Activated CD4-positive, alpha-beta T cell treated with anti-CD3 and anti-CD28 coated beads, Interleukin-2, amount 50 U/mL, for 24 hours (primary cell): Measurements from ENCODE around the gene PON1.

Experiments used
- DNase-seq, 2 donors: peaks; one replicate each; pipeline ENCODE4 v3.0.0-alpha.2; 2020; ENCODE audit warnings: low read depth in 1 of 2, low spot score in 1 of 2

The PON1 gene

DNA sequence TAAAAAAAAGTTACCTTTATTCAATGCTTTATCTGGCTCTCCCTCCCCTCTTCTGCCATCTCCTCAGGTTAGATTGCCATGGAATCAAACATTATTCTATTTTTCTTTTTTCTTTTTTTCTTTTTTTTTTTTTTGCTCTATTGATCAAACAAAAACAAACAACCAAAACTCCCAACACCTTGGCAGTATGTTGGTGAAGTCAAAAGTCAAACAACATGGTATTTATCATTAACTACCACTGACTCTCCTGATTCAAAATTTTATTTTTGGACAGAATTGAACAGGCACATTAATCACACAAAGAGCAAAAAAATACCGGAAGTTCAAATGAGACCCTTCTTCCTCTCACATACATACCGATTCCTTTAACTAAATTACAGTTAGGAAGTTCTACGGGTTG lies 6.4 kb downstream of the PON1 start:
- no peak for DNase-seq

DNA sequence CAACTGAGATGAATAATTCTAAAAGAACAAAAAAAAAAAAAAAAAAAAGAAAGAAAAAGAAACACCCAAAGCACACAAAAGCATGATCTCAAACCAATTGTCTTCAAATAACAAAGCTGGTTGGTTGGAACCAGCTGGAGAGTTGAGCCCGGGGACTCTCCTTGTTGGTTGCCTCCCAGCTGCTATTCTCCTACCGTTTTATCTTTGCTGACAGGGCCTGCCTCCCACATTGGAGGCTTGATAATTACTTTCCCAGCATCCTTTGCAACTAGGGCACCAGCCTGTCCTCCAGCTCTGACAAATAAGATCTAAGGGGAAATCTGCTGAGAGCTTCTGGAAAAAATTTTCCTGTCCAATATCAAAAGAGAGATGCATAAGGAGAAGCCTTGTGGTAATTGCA lies 6.8 kb downstream of the PON1 start:
- DNase-seq = no peak

DNA sequence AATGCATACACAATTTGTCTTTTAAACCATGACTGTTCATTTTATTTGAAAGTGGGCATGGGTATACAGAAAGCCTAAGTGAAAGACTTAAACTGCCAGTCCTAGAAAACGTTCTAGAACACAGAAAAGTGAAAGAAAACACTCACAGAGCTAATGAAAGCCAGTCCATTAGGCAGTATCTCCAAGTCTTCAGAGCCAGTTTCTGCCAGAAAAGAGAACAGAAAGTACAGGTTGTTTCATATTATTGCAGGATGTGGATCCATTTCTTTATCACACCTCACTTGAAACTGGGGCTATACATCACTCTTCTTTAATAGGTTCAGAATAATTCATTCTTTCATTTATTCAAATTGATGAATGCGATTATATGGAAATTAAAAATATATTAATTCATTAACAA lies 7.7 kb downstream of the PON1 start:
- no peak for DNase-seq

DNA sequence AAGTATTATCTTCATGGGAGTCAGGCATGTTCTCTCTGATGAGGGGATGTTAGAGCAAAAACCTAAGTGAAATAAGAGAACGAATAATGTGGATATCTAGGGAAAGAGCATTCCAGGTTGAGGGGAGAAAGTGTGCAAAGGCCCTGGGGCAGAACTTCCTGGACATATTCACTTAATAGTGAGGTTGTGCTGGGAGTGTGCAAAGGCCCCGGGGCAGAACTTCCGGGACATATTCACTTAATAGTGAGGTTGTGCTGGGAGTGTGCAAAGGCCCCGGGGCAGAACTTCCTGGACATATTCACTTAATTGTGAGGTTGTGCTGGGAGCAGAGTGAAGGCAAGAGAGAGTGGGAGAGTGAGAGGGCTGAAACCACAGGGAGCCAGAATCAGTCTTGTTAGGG lies 11.8 kb downstream of the PON1 start:
- DNase-seq = no peak

DNA sequence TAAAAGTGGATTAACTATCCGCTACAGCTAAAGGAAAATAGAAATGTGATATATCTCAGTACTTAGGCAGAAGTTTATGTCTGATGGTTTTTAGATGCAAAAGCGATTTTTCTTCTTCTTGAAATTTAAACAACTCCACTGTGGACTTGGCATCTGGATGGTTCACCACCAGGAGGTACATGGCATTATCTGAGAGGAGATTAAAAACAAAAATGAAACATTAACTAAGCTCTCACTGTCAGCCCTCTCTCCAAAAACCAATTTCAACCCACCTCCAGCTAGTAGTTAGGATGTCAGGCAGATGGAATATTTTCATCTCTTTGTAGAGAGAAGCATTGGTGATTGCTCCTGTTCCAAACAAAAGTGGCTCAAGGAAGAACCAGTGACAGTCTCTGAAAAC lies 12.9 kb downstream of the PON1 start:
- no peak for DNase-seq

DNA sequence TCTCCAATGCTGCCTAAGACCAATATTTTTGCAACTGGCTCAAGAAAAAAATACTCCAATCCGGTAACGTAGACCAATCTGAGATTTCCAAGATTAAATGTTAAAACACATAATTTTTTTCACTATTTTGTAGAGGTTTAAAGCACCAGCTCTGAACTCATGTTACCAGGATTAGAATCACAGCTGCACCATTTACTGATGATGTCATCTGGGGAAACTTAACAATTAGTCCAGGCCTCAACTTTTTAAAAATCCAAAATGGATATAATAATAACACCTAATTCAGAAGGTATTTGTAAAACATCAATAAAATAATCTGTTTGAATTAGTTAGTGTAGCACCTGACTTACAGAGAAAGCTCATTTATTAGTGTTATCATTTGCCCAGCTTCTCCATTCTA lies 14.4 kb downstream of the PON1 start:
- DNase-seq = no peak

DNA sequence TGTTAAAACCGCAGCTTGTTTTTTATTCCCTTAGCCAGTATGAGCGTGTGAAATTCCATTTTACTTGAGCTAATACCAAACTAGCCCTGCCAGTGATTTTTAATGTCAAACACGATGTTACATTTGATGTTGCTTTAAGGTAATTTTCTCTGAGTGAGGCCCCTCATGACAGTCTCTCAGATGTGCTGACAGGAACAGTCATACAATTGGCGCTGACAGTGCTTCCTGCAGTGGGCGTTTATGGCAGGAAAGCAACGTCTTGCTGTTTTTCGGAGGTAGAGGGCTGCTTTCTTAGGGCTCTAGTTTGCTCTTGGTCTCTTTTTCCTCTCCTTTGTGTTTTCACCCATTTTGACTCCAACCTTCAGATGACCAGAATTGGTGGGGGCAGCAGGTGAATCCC lies 19.3 kb downstream of the PON1 start:
- DNase-seq = no peak

DNA sequence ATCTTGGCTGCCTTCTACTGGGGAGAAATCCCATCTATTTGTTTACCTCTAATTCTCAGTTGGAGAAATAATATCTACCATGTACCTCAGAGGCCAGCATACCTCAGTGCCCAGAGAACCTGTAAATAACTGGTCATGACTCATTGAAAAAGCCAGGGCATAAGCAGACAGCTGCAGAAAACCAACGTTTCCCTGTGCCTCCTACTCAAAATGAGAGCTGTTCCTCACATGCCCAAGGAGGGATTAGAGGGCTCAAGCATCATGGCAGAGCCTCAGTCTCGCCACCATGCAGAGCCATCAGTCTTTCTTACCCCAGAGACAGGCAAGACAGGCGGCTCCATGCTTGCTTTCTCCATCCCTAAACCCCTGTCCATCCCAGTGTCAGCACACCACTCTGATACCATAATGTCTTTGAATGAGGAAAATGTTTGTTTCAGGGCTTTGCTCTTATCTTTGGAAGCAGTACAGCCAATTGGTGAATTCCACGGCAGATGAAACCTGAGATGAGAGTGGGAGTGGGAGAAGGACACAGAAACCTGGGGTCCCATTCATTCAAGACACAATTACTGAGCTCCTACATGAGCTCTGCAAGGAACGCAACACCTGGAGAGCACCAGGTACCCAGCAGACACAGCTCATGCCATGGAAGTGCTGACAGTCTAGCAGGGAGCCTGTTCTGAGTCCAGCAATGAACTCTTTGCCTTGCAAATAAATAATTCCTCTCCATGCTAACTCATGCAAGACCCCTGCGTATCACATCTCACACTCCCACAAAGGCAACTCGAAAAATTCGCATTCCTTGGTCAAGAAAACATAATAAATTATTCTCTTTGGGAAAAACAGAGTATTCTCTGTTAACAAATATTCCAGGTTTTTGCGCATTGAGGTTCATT lies 21.1 kb downstream of the PON1 start:
- DNase-seq = no peak

DNA sequence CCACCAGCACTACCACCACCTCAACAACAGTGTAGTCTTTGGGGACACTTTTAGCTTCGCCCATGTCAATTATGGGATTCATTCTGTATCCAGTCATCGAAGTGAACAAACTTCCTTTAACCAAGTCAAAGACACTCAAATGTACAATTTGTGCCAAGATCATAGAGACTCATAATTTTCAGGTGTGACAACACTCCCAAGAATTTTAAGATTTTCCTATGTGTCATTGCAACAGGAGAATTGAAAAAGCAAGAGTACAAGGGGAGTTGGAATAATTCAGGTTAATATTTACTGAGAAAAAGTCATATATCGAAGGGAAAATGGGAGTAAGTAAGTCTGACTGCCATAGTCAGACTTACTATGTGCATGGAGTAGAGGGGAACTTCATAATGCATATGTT lies 26.2 kb downstream of the PON1 start:
- DNase-seq = no peak

DNA sequence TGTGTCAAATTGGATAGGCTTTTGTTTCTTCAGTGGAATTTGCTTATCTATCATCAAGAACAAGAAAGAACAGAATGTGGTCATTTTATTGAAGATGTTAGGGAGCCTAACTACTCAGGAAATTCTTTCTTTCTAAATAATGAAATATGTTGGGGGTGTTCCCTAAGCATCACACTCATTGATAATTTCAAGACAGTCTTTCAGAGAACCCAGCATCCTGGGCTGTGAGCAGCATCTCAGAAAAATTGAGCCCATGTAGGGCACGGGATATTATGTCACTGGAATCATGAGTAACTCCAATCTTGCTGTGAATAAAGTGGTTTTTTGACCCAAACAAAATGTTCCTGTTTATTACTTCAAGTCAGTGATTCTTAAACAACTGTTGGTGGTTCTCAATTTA lies 27.3 kb downstream of the PON1 start:
- DNase-seq = no peak

DNA sequence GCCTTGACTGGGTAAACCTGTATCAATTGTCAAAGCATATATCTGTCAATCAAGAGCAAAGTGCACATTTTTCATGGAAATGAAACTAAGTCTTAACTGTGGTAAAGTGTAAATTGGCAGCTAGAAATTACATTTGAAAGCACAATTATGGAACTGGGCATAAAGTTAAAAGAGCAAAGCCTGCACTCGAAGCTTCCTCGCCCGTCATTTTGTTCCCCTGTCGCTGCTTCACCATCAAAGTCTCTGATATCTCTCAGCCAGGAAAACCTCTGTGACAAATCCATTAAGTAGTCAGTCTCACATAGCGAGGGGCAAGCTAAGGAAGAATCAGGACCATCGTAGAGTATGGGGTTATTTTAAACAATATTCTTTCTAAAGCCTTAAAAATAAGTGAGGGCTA lies 27.9 kb downstream of the PON1 start:
- no peak for DNase-seq

DNA sequence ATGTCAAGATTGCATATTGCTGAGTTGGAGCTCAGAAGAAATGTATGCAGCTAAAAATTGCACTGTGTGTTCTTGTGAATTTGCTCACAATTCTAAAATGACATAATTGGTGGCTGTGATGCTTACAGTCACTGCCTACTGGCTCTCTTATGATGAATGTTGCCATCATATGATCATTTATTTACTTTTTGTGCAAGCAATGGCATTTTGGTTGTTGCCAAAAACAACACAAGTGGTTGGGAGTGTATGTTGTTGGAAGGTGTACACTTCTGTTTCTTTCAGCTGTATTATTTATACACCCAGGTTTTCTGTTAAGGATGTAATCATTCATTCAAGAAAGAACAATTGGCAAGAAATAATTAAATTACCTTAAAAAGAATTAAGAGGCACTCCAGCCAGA lies 28.9 kb downstream of the PON1 start:
- no peak for DNase-seq

DNA sequence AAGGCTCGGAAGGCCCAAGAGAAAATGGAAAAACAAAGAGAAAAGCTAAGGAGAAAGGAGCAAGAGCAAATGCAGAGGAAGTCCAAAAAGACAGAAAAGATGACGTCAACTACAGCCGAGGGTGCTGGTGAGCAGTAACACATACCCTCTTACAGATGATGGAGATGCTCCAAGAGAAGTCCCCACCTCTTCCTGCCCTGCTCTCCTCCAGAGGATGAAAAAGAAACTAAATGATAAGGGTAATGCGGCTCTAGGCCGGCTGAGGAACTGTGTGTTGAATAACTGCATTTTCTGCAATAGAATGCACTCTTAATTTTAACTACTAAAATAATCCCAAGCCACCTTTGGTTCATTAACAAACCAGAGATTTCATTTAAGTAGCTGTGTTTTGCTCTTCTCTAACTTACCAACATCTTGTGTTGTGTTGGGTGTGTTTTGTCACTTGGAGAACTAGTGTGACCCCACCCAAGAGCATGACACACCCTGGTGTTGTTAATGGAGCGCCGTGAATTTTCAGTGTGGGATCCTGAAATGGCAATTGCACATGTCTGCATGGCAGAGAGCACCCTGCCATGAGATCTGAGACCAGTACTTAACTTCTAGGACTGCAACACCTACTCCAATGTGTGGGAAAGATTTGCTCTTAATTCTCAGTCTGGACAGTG lies 34.0 kb downstream of the PON1 start:
- no peak for DNase-seq

DNA sequence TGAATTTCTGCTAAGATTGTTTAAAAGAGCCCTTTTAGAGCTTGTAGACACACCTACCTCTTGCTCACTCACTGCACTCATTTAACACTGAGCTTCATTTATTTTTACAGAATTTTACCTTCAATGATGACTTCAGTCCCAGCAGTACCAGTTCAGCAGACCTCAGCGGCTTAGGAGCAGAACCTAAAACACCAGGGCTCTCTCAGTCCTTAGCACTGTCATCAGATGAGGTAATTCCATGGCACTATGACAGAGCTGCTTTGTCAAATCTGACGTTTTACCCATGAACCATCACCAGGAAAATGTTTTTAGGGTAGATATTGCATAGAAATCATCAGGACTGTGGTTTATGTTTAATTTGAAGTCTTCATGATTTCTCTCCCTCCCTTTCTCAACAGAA lies 38.2 kb downstream of the PON1 start:
- DNase-seq = no peak

DNA sequence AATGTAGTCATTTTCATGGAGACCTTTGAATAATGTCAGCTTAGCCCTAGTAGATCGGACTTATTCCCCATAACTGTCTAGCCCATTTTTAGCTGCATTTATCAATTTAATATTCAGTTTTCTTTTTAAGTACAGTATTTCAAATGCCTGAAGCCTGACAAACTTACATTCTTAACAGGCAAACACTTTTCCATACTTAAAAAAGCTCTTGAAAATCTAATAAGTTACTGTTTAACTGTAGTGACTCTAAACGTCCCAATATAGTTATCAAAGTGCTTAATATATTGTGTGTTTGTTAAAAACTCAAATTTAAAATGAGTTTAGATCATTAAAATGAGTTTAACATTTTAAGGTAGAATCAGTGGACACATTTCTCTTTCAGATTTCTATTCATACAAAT lies 44.9 kb downstream of the PON1 start:
- no peak for DNase-seq

DNA sequence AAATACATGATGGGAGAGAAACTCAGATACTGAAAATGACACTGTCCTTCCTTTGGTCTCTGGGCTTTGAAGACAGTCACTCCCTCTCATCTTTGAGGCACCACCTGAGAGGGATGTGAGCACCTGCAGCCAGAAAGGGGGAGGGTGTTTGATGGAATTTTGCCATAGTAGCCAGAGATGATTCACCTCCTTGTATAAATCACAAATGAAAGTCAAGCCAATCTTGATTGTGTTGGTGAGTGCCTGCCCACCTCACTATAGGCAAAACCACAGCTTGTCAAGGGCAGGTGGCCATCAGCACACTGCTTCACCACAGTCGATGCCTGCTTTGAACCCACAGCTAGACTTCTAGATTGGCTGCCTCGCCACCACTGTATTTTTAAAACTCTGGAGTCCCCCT lies 48.2 kb downstream of the PON1 start:
- DNase-seq = no peak

DNA sequence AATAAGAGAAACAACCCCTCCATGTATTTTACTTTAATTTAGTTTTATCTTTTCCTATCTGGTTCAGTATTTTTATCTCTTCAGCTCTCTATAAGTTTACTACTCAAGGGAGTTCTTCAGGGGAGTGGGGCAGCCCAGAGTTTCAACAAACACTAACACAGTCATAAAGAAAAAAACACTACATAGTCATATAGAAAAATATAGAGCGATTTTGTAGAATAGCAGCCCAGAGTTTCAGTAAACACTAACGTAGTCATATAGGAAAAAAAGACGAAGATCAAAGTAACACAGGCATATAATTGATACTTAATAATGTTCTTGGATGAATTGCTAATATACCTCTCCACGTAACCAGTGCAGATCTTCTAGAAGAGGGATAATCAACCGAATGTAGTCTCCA lies 54.7 kb downstream of the PON1 start:
- no peak for DNase-seq

DNA sequence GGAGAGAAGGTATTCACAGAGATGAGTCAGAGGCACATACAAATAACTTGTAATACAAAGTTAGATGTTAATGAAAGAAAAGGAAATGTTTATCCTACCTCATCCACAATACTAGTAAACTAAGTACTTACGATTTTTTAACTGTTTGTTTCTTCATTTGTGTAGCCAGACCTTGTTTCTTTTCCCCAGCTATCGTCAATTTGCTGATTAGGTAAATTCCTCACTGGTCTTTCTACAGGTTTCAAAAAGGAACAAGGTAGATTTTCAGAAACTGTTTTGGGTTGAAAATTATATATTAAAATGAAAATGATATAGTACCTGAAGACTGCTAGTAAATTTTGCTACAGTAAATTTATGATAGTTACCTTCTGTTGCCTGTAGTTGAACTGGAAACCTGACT lies 56.6 kb downstream of the PON1 start:
- DNase-seq = no peak

DNA sequence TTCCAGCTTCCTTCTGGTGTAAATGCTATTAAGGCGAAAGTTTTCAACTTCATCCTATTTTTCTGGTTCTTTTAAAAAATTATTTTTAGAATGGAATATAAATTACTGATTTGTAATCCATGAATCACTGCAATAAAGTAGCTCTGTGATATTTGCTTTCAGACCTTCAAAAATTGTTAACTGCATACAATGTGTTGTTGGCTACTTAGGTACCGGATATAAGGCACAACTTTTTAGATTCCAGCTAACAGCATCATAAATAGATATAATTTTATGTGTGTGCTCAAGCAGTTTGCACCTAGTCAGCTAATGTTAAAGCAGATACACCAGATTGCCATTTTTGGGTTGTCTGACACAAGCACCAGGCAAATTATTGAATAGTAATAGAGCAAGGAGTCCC lies 58.7 kb downstream of the PON1 start:
- no peak for DNase-seq

DNA sequence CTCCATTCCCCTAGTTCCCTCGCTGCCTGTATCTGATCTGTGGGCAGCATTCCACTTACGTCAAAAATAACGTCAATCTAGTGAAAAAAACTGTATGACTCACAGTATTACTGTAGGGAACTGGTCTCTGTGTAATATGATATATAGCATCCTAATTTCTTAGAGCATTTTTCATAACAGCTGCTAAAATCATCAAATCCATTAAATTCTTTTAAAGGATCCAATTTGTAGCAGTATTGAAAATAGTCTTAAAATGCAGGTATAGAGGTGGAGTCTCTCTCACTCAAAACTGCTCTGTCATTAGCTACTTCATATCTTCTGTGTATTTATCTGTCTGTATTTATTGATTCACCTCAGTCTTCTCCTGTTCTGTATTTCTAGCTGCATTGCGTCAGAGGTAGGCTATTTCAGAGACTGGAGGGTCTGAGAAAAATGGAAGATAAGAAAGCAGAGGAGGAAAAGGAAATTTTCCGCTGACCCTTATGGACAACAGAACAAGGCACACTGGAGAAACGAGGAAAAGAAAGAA lies 59.9 kb downstream of the PON1 start:
- DNase-seq = no peak

DNA sequence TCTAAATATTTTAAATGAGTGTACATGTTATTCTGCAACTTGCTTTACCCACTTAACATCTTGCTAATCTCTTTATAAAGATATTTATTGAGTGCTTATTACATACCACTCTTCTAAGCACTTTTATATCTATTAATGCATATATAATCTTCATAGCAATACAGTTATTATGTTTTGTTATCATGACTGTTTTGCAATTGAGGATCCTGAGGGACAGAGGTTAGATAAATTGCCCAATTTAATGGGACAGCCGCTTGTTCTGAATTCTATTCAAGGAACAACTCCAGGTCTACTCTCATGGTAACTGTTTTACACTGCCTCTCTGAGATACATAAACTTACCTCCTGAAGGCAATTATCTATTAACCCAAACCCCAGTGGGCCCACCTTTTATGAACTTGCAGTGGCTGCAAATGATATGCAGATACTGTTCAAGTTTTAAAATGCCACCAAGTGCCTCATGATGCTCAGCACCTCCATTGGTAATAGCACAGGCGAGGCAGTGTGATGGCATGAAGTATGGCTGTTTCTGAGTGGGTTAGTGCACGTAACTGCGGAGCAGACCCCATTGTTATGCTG lies 60.5 kb downstream of the PON1 start:
- DNase-seq = no peak

DNA sequence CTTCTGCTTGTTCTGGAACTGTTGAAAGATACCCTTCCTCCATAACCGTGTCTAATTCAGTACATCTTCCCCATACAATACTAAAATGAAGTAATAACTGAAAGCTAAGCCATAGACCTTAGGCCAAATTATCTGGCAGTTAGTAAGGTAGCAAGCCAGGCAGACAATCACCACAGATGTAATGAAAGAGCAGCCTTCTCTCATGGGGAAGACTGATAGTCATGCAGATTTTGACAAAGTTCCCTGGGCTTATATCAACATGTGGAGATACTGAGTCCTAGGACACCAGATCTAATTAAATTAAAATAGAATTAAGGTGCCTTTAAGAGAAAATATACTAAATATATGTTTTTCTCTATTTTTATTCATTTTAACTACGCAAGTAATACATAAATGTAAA lies 61.5 kb downstream of the PON1 start:
- no peak for DNase-seq
